Measurements from ENCODE around the gene B3GAT1.

Gene B3GAT1

DNA sequence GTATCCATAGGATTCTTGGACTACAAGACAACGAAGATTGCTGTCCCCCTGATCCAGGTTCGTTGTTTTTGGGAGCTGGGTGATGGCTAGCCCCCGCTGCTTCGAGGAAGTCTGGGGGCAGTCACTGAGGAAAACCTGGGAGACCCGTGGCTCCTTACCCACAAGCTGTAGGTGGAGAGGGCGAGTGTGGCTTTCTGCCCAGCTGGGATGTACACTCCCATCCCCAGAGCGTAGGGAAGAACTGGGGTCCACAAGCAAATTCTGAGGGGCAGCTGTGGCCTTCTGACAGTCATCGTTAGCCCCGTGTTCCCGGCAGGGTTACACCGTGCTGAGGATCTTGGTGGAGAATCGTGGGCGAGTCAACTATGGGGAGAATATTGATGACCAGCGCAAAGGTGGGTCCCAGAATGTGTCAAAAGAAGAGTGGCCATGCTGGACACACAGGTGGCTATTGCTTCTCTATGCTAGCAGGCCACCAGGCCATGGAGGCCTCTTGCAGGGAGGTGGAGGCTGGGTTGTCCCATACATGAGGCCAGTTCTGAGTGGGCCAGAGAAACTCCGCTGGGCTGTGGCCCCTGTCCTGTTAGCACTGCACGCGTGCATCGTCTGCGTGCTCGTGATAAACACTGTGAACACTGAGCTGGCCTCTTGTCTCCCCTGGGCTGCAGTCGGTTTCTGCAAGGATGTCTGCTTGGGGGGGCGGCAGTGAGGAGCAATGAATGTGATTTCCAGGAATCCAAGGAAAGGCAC is 40.4 kb downstream of the B3GAT1 start:
- DNase-seq: no peak

DNA sequence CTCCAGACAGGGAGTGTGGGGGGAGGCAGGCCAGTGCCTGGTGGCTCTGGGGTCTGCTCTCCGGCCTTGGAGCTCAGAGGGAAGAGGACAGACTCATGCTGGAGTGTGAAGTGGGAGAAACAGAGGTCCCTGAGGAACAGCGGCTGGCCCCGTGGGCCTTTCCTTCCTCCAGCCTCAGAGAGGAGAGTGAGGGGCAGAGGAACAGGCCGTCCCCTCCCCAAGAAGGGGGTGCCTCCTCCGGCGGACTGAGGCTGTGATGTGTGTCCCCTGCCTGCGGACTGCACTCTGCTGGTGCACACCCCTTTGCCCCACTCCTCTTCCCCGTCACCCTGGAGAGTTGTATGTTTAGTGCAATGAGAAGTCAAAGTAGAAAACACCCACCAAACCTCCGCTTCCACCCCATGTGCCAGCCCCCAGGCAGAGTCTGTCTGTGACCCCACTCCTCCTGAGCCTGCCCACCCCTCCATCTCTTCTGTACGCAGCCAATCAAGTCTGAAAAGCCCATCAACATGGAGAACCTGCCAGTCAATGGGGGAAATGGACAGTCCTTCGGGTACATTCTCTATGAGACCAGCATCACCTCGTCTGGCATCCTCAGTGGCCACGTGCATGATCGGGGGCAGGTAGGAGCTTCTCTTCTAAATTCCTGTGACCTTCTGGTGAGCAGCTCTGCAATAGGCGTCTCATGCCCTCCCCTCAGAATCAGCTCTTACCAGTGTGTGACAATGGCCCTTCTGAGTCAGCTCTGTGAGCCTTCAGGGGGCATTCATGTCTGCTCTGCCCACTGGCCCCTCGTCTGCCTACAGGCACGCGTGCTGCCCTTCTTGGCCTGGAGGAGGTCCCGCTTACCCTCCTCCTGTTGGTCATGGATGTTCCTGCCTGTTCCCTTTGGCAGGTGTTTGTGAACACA is 41.3 kb downstream of the B3GAT1 start:
- DNase-seq: no peak

DNA sequence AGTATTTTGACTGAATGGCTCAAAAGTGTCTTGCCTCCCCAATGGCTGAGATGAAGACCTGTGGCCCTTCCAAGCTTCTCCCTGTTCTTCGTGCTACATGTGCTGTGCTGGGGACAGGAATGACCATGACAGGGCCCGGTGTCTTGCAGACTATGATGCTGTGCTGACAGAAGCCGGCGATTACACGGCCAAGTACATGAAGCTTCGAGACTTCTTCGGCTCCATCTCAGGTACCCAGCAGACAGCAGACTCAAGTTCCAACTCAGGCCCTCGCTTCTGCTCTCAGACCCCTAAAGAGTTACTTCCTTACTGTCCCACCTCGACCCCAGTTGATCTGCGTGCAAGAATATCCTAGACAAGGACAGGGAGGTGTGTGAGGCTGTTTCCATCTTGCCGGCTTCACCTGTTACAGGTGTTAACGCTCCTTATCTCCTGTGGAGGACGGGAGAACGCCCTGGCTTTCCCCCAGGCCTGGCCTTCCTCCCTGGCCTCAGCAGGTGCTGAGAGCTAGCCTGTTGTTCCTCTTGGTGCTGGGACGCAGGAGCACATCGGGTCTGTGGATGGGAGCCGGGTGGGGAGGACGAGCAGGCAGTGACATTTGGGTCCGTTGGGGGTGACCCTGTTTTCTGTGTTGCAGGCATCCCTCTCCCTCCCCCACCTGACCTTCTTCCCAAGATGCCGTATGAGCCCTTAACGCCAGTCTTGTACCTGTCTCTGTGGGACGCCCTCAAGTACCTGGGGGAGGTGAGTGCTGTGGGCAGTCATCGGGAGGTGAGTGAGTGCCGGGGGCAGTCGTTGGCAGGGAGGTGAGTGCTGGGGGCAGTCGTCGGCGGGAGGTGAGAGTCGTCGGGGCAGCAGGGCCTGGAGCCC is 42.2 kb downstream of the B3GAT1 start:
- no peak for DNase-seq

DNA sequence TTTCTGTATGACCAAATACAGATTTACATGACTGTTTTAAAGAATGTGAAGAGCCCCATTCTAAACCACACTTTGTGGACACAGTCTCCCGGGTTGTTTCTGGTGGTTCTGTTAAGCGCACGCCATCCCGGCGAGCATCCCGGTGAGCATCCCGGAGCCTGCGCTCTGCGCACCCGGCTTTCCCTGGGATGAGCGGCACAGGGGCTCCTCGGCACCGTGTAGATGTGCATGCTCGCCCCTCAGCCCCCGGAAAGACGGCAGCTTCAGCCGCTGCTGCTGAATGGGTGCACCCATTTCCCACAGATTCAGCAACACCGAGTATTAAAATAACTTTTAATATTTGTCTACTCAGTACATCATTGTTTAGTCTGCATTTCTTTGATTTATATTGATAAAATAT is 44.3 kb downstream of the B3GAT1 start:
- no peak for DNase-seq

DNA sequence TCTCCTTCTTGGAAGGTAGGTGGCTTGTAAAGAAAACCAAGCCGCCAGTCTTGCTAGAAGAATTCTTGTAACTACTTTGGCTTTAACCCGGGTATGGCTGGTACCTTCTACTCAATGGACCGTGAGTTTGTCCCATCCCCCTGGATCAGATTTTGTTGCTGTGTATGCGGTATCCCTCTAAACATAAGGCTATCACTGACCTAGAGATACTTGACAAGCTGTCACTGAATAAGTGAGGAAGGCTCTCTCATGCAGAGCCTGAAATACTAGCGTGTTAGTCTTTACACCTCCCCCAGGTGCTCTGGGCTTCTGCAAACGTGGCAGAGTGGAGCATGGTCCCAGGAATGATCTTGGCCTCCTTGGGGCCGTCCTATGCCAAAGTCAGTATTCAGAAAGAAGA is 45.8 kb downstream of the B3GAT1 start:
- DNase-seq: no peak

DNA sequence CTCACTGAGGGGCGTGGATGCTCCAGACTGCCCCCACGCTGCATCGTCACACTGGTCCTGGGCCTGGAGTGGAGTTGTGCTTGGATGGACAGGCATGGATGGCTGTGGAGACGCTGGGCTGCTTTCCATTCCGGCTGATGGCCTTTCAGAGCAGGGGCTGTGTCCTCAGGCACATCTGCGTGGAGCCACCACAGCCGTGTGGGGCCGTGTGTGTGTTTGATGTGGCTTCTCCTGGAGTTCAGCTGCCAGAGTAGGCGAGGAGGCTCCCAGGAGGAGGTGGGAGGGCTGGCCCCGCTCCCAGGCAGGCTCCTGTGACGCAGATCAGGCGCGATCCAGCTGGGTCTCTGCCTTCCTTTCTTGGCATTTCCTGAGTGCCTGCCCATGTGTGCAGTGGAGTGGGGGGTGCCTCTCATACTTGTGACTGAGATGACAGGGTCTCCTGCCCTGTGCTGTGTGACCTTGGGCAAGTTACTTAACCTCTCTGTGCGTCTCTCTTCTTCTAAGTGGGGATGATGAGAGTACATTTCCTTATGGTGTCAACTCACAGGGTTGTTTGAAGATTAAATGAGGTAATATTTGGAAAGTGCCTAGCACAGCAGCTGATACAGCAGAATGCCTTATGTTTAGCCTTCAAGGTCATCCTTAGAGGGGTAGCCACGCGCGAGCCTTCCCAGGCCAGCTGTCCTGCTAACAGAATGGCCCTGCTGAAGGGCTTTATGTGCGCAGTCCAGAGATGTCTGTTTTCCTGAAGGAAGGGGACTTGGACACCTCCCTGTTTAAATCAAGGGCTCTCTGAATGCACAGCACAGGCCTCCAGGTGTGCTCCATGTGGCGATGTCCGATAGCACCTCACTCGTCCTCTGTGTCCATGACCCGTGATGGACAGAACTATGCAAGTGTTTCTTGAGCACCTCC is 46.8 kb downstream of the B3GAT1 start:
- no peak for DNase-seq

DNA sequence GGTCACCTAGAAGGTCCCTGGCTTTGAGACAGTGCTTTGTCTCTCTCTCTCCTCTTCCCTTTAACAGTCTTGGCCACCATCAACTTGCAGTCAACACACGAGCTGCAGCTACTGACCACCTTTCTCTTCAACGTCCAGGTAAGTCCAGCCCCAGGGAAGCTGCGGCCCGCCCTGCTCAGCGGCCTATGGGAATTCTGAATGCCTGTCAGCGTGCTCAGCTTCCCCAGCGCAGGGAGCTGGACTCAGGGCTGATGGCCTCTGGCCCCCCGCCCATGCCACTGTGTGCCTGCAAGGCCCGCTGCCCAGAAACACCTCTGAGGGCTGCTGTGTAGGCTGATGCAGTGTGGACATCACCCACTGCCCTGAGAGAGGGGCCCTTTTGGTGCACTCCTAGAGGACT is 47.8 kb downstream of the B3GAT1 start:
- DNase-seq: no peak

DNA sequence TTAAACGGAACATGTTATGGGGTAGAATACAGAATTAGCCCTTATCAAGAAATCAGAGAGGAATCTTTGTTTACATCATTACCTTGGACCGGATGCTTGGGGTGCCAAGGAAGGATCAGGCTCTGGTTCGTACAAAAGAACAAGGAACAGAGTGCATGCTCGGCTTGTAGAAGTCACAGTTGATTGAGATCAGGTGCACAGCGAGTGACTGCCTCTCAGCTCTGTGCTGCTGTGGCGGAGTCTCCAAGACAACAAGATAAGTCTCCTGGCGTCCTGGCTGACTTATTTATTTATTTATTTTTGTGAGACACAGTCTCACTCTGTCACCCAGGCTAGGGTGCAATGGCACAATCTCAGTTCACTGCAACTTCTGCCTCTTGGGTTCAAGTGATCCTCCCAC is 48.5 kb downstream of the B3GAT1 start:
- DNase-seq: no peak

DNA sequence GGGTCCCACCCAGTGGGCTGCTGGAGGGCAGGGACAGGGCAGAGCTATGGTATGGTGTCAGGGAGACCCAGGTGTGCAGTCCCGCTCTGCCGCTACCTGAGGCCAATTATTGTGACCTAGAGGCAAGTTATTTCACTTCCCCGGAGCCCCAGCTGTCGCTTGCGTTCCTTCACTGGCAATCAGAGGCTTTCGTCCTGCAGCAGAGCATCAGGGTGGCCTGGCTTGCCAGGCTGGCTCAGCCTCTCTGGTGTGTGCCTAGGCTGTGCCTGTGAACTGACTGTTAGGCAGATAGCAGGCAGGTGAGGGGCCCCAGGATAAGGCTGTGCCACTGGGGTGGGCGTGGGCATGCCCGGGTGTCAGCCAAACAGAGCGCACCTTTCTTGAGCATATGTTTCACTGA is 48.9 kb downstream of the B3GAT1 start:
- DNase-seq: no peak

DNA sequence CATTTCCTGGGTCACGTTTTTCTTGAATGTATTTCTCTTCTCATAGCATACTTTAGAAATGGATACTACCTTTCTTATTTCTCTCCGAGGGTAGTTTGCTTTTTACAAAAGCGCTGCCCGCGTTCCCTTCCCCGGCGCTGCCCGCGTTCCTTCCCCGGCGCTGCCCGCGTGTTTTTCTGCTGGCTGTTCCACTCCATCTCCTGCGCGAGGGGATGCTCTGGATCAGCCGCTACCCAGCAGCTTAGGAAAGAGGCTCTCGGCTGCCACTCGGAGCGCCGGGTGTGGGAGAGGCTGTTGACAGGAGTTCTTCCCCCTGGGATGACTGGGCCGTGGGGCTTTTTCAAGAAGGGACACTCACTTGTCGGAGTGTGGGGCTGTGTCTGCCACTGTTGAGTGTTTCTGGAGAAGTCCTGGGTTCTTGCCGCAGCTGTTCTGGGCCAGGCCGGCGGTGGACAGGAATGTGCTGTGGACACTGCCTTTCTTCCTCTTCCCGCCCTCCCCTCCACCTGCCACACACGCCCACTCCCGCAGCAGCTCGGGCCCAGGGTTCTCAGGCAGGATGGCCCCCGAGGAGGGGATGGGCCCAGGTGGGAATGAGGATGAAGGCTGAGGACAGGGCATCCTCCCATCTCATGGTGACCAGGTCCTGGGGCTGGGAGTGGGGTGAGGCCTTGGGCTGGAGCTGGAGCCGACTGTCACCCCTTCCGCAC is 49.7 kb downstream of the B3GAT1 start:
- DNase-seq: no peak

DNA sequence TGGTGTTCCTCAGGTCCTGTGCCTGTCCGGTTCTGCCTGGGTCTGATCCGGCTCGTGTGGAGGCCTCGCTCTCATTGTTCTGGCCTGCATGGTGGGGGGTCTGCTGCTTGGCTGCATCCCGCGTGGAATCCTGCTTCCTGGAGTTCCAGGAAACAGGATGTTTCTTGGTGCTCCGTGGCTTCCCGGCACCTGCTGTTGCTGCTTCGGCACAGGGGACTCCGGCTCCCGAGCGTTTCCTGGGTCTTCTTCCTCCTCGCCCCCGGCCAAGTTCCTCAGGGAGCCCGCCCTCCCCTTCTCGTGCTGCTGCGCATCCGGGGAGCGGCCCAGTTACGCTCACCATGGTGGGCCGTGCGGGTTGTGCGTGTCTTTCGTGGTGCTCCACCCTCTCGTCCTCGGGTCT is 50.4 kb downstream of the B3GAT1 start:
- no peak for DNase-seq

DNA sequence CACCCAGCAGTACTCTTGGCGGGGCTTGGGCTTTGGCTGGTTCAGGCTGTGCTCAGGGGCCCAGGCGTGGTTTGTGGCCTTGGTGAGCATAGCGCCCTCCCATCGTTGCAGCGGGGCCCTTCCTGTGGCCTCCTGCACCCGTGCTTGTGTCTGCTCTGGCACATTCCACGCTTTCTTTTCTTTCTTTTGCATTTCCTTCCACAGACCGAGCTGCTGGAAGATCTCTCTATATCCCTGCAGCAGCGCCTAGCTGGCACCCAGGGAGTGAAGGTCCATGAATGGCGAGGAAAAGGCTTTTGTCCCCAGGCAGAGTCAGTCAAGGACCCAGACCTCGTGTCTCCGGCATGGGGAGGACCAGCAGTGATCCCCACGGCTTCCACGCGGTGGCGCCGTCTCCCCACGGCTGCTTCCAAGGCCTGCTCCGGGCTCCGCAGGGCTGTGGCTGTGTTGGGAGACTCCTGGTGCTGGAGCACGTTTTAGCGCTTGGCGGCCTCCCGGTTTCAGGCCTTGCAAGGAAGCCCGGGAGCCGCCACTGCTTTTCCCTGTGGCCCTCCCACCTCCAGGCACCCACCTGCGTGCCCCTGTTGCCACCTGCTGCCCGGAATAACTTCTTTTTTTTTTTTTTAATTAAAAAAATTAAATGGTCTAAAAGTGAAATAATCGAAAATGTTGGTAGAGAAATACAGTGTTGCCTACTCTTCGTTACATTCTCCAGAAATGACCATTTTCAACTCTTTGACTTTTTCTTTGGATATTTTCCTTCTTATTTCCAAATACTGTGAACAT is 51.8 kb downstream of the B3GAT1 start:
- DNase-seq: peak; percentile 88

DNA sequence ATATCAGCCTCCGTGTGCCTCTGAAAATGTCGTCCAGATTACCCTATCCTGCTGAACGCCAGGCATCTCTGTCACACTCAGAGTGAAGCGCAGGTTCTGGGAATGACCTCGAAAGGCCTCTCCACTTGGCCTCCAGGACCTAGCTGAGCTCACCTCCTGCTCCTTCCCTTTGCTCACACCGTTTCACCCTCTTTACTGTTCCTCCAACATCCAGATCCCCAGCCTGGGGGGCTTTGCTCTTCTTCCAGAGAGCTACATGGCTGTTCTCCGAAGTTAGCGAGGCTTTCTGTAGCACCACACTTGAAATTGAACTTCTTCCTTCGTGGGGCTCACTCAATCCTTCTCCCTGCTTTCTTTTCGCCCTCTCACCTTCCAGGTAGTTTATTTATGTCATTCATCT is 52.4 kb downstream of the B3GAT1 start:
- no peak for DNase-seq

DNA sequence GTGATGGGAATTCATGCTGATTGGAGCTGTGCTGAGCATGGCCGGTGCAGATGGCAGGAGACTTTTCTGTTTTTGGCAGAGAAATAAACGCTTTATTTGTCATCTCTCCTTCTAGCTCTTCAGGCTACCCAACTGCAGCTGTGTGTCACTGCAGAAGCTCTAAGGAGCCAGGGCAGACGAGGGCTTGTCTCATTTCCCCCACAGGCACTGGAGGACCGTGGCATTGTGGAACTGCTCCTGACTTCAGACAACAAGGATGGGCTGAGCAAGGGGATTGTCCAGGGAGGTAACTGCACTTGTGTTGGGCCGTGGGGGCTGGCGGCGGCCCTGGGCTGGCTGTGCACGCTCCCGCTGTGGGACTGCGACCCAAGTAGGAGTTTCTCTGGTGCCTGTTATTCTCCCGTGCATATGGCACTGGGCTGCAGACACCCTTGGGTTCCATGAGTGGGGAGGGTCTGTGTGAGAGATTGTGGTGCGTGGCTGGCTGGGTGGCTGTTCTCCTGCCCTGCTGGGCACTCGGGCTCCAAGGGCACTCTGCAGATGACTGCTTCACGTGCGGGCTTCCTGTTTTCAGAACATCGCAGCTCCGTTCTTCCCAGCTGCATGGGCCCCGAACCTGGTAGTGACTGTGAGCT is 53.1 kb downstream of the B3GAT1 start:
- DNase-seq: no peak

DNA sequence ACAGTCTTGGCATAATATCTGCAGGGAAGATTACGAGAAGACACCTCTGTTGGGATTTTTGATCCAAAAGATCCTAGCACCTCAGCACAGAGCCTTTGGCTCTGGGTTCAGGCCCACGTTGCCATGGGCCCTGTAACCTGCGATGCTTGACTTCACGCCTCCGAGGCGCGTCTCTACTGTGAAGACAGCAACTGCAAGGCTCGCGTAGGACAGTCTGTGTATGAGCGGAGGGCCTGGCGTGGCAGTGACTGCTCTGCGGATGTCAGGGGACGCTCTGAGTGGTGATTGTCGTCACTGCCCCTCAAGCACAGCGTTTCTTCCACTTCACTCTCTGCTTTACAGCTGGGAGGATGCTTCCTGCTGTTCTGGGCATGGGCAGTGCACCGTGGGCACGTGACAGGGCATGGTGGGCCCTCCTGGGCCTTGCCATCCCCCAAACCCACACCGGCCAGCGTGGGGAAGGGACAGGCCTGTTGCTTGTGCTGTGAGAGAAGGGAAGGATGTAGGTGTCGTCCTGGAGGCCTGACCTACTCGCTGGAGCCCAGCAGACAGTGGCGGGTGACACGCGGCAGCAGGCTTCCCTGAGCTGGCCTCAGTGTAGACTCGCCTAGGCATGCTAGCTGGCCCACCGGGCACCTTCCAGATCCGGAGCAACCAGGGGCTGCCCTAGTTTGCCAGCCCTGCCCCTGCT is 53.7 kb downstream of the B3GAT1 start:
- no peak for DNase-seq

DNA sequence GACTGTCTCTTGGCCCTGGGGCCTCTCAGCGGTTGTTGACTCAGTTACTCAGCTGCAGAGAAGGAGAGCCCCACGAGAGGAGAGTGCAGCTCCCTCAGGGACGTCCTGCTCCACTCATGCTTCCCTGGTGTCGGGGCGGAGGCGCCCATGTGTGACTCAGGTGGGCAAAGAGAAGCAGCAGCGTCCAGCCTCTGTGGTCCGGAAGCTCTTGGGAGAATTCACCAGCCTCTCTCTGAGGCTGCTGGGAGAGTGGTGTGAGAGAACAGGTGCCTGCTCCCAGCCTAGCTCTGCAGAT is 54.5 kb downstream of the B3GAT1 start:
- DNase-seq: no peak

DNA sequence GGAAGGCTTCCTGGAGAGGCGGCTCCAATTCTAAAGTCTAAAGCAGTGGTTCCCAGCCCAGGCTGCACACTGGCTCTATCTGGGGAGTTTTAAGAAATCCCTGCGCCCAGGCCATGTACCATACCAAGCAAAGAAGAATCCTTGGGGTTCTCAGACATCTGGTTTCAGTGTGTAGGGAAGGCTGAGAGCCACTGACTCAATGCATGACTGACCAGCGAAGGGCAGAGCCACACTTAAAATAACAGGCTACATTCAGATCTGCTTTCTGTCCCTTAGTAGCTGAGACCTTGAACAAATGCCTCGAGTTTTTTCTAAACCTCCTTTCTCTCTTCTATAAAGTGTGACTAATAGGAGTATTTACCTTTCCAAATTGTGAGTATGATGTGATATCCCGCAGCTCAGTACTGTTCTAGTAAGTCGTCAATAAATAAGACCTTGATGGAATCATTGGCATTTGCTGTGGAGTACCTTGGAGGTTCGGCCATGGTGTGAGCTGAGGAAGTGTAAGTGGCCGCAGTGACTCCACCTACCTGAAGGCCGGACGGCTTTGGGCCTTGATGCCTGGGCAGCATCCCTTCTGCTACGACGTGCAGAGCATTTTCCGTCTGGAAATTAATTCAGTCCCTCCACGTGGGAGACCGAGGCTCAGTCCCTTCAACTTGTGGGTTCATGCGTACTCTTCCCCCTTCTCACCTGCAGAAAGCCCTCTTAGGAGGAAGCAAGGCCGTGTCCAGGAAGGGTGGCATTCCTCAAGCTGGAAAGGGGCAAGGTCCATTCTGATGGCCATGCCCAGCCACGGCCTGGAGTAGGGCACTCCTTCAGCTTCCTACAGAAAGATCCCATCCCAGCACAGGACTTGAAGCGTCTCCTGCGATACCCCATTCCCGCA is 55.1 kb downstream of the B3GAT1 start:
- no peak for DNase-seq

DNA sequence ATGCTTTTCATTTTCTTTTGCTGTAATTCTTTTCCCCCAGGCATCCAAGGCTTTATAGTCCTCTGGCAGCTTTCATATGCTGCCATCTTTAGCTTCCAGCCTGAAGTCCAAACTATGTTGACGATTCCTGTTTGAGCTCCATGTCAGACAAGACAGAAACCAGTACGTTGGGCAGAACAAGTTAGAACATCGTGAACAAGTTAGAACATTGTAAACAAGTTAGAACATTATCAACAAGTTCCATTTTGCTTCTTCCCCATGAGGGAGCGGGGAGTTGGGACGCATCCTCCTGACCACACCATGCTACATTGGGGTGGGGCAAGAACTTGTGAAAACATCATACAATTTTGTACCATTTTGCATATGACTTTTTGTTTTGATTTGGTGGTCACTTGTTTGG is 56.4 kb downstream of the B3GAT1 start:
- DNase-seq: no peak

DNA sequence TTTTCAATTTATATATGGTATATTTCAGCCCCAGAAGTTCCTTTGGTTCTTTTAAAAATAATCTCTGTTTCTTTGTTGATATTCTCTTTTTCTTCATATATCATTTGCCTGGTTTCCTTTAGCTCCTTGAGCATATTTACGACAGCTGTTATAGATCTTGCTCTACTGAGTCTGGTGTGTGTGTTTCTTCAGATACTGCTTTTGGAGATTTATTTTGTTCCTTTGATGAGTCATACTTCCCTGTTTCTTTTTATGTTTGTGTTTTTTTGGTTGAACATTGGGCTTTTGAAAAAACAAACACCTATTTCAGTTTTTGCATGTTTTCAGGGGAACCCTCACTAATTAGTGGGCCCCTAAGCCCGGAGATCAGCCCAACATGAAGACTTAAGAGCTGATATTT is 56.9 kb downstream of the B3GAT1 start:
- DNase-seq: no peak

All from activated CD4-positive, alpha-beta T cell treated with anti-CD3 and anti-CD28 coated beads for 48 hours (primary cell).